Measurements from ENCODE around the gene CNRIP1.
A peak's percentile ranks its signal among the peaks of the same experiment; 100 is the strongest.

- TF ChIP-seq CTCF (IDR thresholded peaks at IDR 0.05; ENCODE audit: low read depth, low read length, poor library complexity, severe bottlenecking), result peak; percentile 70
- no peak for TF ChIP-seq EZH2phosphoT487 (IDR thresholded peaks at IDR 0.05; ENCODE audit: borderline replicate concordance, low read length)
Observed at GRCh38 chr2:68357605-68358337, 38.0 kb upstream of the CNRIP1 start.

Measured in DOHH2 (cell line).